Posterior cingulate gyrus (tissue), 11 donors: ENCODE measurements around the gene ZNF32.
"Not testable (repeated sequence)": the region's sequence is repeated elsewhere in the genome, so short reads cannot be mapped to it uniquely, and the experiment has no call there.

Source experiments
- DNase-seq, 10 donors: peaks; one replicate each; pipeline versions ENCODE4 v3.0.0 to v3.0.0-alpha.2; 2020 to 2021; ENCODE audit warnings: mixed read lengths in 3 of 10
- intact Hi-C: fragments of 100-400 bp; cut with DNase I; formaldehyde crosslinking; loops from one replicate; pipeline ENCODE4 v1.15.1; 2023

Gene ZNF32

DNA sequence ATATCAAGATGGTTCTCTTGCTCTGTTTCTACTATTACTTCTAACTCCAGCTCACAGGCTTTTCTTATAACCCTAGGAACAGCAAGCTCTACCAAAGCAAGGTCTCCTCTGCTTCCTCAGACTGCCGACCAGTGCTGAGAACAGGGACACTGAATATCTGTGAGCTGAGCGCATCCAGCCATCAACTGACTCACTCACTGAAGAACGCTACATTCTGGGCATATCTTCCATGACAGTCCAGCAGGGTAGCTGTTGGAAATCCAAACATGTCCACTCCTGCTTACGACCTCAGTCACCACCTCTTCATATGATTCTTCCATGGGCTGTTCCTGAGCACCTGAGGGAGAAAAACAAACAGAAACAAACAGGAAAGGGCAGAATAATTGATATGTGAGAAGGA is 2.8 kb downstream of the ZNF32 start:
- intact Hi-C loops = loop anchor here (10.0 kb wide), 1 partner anchor 1091 kb away; no protein-coding TSS in a partner anchor
- DNase-seq = no peak

GRCh38 chr10:43644252-43644651 is 4.4 kb downstream of the ZNF32 start:
- no peak for DNase-seq
- intact Hi-C loops = loop anchor here (10.0 kb wide), 1 partner anchor 1089 kb away; no protein-coding TSS in a partner anchor

DNA sequence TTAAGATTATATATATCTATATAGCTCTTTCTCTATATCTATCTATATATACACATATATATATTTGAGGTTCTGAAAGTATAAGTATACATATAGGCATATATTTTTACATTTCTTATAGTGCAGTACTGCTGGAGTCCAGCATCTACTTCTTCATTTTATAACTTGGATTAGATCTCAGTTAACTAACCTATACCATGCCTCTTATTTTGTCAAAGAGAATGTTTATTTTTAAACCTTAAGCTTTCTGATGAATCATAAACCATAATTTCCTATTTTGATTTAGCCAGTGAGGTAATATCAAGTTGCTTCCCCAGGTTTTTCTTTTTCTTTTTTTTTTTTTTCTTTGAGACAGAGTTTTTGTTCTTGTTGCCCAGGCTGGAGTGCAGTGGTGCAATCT is 8.1 kb downstream of the ZNF32 start:
- DNase-seq = no peak
- intact Hi-C loops = loop anchor here (10.0 kb wide), 1 partner anchor 1086 kb away; no protein-coding TSS in a partner anchor

- intact Hi-C loops, DNase-seq: not testable (repeated sequence)
Observed at GRCh38 chr10:43635816-43636215, 12.9 kb downstream of the ZNF32 start.

DNA sequence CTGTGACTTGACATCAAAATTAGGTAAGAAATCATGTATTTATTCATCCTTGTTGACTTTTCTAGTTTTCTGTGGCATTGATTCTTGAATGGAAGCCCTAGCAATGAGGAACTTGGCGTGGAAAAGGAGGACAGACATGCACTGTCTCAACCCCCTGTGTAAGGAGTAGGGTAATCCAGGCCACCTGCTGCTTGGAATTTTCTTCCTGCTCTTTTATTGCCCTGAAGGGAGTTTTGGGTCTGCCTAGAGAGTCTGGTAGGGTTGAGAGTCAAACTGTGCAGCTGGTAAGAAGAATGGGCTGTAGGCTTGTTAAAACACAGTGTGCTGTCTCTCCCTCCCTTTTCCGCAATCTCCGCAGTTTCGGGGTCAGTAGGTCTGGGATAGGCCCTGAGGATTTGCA is 19.7 kb downstream of the ZNF32 start:
- intact Hi-C loops = no loop called here
- DNase-seq = no peak

DNA sequence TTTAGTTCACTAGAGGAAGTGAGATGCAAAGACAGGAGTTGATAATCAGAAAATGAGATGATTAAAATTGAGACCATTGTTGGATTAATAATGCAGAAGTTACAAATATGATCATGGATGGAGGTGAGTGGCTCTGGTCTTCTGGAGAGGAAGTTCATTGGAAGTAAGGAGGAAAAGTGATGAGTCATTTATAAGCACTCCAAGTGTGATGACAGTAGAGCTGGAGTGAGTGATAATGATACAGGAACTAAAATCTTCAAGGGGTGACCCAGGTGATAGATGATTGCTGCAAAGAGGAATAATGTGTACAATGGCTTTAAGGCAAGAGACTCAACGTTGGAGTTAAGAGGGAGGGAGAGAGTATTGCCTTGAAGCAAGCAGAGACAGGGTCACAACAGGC is 20.7 kb downstream of the ZNF32 start:
- intact Hi-C loops = no loop called here

GRCh38 chr10:43623351-43623750 is 25.3 kb downstream of the ZNF32 start:
- no peak for DNase-seq
- intact Hi-C loops = no loop called here

More for the DNA sequence above, 20.7 kb downstream of the ZNF32 start:
- DNase-seq = no peak

GRCh38 chr10:43622038-43622437 is 26.6 kb downstream of the ZNF32 start:
- DNase-seq = no peak
- intact Hi-C loops = no loop called here

- intact Hi-C loops = no loop called here
- DNase-seq = no peak
Observed at GRCh38 chr10:43619368-43619767, 29.3 kb downstream of the ZNF32 start.

GRCh38 chr10:43616697-43617370 is 31.8 kb downstream of the ZNF32 start:
- no peak for DNase-seq
- intact Hi-C loops = no loop called here

DNA sequence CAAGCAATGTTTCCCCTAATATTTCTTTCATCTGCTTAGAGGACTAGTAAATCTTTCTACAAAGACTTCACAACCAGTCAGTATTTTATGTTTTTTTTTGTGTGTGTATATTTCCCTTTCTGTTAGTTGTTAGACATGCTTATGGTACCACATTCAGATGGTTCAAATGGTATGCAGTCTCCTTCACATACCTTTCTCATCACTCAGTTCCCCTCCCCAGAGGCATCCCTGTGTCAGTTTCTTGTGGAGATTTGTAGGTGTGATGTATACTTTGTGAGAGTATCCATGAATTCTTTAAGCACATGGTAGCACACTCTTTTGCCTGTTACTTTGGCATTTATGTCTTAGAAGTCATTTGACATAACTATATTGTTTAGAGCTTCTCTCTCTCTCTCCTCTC is 38.0 kb downstream of the ZNF32 start:
- DNase-seq = no peak
- intact Hi-C loops = no loop called here

DNA sequence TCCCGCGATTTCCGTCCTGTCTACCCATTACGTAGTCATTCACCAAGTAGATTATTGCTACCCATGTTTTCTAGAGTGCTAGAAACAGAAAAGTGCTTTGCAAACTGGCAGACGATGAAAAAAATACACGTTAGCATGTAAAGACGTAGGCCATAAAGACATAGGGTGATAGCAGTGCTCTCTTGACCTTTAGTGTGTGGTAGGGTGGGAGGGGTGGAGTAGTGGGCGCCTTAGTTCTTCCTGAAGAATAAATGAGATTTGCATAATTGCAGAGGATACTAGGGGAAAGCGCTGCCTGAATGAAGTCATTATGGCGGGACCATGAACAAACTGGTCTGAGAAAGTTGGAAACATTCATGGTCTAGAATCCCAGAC is 41.5 kb downstream of the ZNF32 start:
- DNase-seq = no peak
- intact Hi-C loops = loop anchor here (2.0 kb wide), 1 partner anchor 42 kb away; the partner anchor contains the start of gene ZNF32

DNA sequence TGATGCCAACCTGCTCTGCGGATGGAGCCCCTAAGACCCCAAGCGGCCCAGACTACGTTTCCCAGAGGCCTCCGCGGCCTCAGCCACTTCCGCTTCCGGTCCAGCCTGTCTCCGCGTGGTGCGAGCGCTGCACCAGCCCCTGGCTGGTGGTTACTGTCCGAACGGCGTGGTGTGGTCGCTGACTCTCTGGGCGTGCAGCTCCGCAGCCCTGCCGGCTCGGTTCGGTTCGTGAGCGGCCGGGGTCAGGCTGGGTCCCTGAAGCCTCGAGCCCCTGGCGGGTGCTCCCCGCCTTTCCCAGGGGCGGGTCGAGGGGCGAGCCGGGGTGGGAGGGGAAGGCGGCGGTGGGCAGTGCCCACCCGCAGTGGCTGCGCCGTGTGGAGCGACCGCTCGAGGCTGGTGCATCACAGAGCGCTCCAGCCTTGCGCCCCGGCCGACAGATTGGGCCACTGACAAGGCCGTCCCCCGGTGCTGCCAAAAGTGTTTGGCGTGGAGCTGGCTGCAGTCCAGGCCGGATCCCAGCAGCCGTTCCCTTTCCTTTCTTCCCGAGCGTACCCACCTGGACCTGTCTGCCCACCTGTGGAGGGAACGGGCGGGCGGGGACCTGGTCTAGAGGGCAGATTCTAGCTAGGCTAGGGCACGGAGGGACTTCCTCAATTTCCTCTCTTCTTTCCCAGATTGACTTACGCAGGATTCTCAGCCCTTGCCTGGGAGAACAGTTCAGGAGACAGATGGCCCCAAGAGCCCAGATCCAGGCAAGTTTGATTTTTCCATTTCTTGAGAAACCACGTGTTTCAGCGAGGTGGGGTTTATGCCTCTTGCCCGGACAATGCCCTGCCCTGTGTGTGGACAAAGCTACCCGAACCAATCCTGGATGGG is 42.1 kb downstream of the ZNF32 start, which contains the start of gene ZNF485:
Gene ZNF485 (plus strand): TSS at position 116 of the 876 bp plus-strand sequence. CDS start 613 bp downstream, at position 729.
- peak; percentile 76 to 97 (median 80) for DNase-seq
- intact Hi-C loops = loop anchor here (2.0 kb wide), 1 partner anchor 42 kb away; the partner anchor contains the start of gene ZNF32

DNA sequence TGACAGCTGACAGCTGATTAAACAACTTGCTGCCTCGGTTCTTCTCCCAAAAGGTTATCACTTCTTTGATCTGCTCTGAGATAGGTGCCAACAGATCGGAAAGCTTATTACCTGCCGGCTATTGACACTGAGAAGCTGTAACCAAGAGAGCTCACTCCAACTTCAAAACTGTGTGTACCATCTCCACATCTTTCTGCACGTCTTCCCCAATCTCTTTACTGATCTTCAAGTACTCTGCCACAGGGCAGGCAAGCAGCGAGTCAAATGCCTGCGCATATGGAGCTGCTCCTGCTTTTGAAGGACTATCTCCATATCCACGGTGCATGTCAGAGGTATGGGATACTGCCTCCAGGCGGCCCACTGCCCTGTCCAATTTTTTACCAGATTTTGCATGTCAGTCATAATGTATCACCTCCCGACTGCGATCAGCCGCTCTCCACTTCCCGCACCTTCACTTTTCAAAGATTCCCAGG is 42.8 kb downstream of the ZNF32 start:
- intact Hi-C loops = loop anchor here (2.0 kb wide), 1 partner anchor 43 kb away; the partner anchor contains the start of gene ZNF32
- peak in 3 of 10 donors; percentile 8 to 19 (median 13) for DNase-seq

DNA sequence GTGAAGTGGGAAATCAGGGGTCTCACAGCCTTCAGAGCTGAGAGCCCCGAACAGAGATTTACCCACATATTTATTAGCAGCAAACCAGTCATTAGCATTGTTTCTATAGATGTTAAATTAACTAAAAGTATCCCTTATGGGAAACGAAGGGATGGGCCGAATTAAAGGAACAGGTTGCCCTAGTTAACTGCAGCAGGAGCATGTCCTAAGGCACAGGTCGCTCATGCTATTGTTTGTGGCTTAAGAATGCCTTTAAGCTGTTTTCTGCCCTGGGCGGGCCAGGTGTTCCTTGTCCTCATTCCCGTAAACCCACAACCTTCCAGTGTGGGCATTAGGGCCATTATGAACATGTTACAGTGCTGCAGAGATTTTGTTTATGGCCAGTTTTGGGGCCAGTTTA is 47.1 kb downstream of the ZNF32 start:
- not testable (repeated sequence) for DNase-seq

DNA sequence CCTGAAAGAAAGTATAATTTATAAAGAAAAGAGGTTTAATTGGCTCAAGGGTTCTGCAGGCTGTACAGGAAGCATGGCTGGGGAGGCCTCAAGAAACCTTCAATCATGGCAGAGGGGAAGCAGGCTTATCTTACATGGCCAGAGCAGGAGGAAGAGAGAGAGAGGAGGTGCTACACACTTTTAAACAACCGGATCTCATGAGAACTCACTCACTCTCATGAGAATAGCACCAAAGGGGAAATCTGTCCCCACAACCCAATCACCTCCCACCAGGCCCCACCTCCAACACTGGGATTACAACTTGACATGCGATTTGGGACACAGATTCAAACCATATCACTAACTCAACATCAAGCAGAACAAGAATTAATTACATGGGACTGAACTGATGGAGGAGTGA is 49.3 kb downstream of the ZNF32 start:
- intact Hi-C loops = no loop called here
- DNase-seq = no peak

More for the DNA sequence above, 47.1 kb downstream of the ZNF32 start:
- intact Hi-C loops = not testable (repeated sequence)

- intact Hi-C loops = no loop called here
- DNase-seq = peak in 1 of 10 donors; percentile 70
Observed at GRCh38 chr10:43598446-43598845, 50.2 kb downstream of the ZNF32 start.

DNA sequence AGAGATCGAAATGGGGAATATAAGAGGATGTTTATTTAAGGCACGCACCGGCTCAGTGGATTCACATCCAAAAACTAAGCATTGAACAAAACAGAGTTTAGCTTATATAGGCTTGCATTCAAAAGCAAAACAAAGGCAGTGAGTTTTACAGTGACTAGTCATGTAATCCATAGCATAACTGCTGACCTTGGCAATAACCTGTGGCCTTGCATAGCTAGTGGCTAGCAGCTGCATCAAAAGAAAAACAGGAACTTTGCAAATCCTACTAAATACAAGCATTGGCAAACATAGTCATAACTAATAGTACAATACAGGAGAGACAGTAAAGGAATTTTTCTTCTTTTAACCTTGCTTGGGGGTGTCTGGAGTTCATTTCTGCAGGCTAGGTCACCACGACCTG is 52.1 kb downstream of the ZNF32 start:
- intact Hi-C loops = no loop called here
- no peak for DNase-seq

GRCh38 chr10:43595739-43596298 is 52.9 kb downstream of the ZNF32 start:
- DNase-seq = peak in 1 of 10 donors; percentile 37
- intact Hi-C loops = no loop called here

- DNase-seq = peak in 1 of 10 donors; percentile 68
- intact Hi-C loops = no loop called here
Observed at GRCh38 chr10:43594944-43595589, 53.6 kb downstream of the ZNF32 start.
